HG02973 (cell line): Measurements from ENCODE around the gene CFAP157.

Experiments
- ATAC-seq: cut with Tn5 transposase; IDR thresholded peaks from one replicate; pipeline ENCODE4 v1.9.1; 2021; ENCODE audit warnings: moderate library complexity; ENCODE audit not compliant: unreplicated experiment

The CFAP157 gene

DNA sequence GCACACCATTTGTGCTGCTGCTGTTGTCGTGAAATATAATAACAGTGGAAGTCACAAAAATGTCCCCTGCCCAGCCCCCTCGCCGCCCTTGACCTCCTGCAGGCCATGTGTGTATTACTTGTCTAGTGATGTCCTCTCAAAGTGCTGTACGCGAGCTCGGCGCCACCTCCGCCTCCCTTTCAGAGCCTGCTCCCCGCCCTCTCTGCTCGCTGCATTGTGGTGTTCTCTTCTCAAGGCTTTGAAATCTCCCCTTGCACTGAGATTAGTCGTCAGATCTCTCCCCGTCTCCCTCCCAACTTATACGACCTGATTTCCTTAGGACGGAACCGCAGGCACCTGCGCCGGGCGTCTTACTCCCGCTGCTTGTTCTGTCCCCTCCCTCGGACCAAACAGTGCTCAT lies 14.7 kb upstream of the CFAP157 start:
- no peak for ATAC-seq

DNA sequence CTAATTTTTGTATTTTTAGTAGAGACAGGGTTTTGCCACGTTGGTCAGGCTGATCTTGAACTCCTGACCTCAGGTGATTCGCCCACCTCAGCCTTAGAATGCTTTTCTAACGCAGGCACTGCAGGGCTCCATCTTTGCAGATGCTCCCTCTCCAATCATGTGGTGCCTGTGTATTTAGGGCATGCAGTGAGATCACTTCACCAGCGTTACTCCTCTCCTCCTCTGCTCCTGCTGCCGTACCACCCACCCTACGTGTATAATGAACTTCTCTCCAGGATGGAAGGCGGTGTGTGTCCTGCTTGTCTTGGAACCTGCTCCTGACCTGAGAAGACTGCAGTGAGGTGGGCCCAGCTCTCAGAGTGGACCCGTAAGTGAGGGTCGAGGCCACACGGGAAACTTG lies 13.6 kb upstream of the CFAP157 start:
- no peak for ATAC-seq

DNA sequence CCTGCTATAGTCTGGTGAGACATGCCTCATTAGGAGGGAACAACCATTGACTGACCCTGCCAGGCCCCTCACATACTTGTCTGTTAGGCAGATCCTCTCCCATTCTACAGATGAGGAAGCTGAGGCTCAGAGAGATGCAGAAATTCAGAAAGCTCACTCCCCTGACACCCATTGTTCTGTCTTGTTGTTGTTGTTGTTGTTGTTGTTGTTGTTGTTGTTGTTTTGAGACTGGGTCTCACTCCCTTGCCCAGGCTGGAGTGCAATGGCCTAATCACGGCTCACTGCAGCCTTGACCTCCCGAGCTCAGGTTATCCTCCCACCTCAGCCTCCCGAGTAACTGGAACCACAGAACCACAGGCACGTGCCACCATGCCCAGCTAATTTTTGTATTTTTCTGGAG lies 13.1 kb upstream of the CFAP157 start:
- ATAC-seq, result no peak

DNA sequence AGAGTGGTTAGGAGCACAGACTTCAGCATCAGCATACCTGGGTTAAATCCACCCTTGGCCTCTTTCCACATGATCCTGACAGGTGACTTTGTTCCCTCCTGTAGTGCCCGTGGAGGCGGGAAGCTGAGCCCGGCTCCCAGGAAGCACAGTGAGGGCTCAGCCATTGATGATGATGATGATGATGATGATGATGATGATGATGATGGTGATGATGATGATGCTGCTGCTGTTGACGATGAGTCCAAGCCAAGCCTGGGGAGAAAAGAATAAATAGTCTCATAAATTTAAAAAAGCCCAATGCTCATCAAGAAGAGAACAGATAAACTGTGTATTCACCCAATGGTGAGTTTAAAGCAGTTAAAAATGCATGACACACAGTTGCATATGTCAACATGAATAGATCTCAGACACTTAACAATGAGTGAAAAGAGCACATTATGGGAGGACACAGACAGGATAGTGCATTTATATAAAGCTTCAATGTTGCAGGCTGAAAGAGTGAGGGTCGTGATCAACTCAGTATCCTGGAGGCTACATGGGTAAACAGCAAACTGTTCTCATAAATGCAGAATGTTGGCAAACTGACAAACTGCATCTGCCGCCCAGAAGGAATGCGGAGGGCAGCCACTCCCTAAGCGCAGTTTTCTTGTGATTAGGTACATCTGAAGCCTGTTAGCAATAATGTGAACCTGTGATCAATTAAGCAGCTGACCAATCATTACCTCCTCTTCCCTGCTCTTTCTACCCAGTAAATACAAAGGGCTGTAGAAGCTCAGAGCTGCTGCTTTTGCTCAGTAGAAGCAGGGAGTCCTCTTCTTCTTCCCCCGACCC lies 11.7 kb upstream of the CFAP157 start:
- no peak for ATAC-seq

DNA sequence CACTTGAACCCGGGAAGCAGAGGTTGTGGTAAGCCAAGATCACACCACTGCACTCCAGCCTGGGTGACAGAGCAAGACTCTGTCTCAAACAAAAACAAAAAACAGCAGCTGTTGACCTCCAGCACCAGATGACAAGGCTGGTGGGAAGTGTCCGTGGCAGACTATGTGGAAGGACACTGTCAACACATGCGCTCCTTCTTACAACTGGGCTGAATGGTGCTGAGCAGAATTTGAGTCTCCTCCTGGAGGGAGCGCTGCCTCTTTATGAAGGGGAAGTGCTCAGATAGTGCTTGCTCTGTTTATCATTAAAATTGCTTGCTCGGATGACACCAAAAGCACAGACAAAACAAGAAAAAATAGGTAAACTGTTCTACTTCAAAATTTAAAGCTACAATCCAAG lies 9.2 kb upstream of the CFAP157 start:
- no peak for ATAC-seq

DNA sequence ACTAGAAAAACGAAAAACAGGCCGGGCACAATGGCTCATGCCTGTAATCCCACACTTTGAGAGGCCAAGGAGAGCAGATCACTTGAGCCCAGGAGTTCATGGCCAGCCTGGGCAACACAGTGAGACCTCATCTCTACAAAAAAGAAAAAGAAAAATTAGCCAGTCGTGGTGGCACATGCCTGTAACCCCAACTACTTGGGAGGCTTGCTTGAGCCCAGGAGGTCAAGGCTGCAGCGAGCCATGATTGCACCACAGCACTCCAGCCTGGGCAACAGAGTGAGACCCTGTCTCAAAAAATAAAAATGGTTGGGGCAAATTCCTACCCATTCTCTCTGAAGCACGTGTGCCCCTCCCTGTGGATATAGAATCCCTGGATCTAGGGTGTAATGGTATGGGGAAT lies 8.4 kb upstream of the CFAP157 start:
- ATAC-seq, result no peak

DNA sequence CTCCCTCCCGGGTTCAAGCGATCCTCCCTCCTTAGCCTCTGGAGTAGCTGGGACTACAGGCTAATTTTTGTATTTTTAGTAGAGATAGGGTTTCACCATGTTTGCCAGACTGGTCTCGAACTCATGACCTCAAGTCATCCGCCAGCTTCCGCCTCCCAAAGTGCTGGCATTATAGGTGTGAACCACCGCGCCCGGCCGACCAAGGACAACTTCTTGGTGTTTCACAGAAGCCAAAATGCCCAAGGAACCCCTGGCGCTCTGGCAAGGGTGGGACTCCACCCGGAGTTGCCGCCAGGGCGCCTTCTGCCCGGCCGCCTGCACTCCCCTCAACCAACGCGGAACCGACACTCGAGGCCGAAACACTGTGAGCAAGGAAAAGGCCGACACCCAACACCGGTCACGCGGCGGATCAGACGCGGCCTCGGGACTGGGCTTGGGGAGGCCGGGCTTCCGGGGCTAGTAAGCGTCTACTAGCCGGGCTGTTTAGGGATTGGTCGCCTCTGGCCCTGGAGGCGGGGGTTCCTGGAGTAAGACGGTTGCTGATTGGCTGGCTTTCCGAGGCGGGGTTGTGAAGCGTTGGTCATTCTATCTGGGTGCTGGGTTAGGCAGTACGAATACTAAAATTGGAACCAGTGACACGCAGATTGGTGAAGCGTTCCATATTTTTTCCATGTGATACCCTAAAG lies 7.7 kb upstream of the CFAP157 start:
- peak; percentile 96 for ATAC-seq

DNA sequence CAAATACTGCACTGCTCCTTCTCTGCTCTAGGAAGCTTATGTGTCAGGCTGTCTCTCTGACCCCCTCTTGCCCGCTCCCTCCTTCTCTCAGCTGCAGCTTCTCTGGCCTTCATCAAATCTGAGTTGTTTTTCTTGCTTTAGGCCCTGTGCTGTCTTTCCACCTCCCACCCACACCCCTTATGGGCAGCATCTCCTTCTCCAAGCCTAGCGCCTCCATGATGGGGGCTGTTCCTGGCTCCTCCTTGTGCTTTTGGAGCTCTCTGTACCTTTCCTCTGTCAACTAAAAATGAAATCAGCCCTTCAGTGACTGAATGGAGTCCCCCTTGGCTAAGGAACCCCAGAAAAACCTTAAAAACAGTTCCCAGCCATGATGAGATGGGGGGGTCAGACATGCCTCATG lies 6.6 kb upstream of the CFAP157 start:
- ATAC-seq, result no peak

DNA sequence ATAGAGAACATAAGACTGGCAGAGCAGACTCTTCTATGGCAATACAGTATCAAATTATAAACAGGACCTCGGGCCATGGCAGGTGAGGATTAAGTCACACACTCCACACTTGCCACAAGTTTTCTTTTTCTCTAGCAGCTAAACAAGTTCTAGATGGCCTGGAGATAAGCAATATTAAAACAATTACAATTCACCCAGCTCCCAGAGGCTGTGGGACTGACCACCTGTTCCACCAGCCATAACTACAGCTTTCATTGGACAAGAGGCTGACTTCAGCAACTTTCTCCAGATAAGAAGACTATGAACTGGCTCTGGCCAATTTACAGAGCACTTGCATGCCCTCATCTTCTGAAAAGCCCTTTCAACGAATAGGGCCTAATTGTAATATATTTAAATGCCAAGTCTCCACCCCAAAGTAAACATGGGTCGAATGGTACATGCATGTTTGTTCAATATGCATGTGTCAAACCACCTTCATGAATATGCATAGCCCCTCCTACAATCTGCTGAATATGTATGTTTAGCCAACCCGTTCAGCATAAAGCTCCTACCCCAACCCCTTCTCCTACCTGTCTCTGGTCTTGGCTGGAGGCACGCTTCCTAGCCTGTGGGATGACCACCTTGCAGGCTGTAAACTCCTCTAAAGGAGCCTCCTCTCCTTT lies 6.1 kb upstream of the CFAP157 start:
- no peak for ATAC-seq

DNA sequence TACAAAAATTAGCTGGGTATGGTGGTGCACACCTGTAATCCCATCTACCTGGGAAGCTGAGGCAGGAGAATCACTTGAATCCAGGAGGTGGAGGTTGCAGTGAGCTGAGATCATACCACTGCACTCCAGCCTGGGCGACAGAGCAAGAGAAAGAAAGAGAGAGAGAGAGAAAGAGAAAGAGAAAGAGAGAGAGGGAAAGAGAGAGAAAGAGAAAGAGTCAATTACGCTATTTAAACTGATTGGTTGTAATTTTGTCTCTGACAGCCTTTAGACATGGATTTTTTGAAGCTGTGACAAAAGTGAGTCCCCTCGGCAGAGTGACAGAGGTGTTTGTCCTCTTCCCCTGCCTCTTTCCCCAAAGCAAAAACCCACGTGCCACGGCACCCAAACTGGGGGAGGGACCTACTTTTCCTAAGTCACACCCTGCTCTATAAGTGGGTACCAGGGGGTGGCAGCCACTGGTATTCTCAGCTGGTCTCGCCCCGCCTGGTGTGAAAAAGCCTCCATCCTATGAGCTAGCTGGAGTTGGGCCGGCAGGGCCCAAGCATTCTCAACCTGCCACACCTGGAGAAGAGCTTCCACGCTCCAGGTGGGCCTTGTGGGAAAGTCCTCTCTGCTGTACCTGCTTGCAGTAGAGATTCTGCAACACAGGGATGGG lies 3.4 kb upstream of the CFAP157 start:
- no peak for ATAC-seq

DNA sequence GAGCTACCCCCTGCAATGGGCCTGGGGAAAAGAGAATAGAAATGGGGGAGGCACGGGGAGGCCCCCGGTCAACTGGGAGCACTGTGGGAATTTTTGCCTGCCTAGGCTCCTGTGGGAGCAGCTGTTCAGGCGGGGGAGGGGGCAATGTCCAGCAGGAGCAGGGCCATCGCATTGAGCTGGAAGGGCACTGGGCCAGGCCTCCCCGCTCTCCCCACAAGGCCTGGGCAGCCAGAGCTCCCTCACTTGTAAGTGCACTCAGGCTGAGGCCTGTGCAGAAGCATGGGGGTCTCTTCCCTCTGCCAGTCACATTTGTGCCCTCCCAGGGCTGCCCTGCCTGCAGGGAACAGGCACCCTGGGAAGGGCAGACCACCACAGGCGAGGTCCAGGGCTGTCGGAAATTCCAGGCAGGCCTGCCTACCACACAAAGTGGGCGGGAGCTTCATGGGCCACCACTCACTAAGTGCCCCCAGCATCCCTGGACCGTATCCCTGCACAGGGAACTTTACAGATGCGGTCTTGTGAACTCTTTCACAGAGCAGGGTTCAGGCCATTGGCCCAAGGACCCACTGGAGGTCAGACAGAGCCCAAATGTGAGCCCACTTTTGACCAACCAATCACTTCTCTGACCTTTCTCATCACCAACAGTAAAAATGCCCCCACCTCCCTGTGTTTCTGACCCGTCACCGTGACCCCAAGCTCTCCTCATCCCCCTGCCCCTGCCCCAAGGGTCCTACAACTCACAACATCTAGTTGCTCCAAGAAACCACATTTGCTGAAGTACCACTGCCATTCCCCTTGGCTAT lies 1.0 kb upstream of the CFAP157 start:
- ATAC-seq, result no peak

DNA sequence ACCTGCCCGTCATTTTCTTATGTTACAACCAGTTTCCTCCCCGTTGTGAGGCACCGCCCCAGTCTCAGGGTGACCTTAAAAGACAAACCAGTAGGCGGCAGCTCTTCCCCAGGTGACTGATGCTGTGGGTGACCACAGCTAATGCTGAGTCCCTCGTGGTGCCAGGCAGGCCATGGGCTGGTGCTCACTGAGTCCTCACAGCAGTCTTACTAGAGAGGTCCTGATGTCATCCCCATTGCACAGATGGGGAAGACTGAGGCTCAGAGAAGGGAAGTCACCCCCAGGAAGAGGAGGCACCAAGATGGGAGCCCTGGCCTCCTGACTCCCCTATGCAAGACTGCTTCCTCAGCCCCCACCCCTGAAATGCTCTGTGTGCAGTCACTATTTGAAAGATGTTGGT lies 978 bp downstream of the CFAP157 start:
- no peak for ATAC-seq

DNA sequence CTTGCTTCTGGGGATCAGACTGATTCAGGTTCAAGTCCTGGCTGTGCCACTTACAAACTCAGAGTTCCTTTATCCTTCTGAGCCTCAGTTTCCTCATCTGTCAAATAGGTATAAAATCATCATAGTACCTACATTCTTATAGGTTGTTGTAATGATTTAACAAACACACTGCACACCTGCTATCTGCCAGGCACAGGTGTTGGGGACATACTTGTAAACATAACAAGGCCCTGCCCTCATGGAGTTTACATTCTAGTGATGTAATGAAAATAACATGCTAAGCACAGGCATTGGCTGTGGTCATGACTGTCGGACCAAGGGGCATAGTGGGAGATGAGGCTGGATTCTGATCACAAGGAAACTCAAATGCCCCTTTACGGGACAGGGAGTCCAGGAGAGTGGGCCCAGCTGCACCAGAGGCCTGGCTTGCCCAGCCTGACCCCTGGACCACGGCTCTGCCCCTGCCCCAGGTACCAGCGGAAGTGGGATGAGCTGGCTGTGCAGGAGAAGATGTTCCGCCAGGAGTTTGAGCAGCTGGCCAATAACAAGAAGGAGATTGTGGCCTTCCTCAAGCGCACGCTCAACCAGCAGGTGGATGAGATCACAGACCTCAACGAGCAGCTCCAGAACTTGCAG lies 2.3 kb downstream of the CFAP157 start:
- no peak for ATAC-seq

DNA sequence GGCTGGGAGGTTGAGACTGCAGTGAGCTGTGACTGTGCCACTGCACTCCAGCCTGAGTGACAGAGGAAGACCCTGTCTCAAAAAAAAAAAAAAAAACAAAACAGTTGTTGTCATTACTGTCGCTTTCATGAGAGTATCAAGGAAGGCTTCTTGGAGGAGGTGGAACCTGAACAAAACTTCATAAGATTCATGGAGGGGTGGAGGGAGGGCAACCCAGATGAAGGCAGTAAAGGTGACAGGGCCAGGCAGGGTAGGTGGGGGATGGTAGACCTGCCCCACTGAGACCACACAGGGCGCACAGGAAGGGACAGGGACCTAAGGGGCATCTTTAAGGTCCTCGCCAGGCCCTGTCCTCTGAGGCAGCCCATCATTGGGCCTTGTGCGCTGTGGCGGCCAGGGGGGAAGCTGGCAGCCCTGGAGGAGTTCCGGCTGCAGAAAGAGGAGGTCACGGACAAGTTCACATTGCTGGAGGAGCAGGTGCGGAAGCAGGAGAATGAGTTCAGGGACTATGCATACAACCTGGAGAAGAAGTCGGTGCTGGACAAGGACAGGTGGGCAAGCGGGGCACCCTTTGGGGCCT lies 3.5 kb downstream of the CFAP157 start:
- ATAC-seq, result no peak

DNA sequence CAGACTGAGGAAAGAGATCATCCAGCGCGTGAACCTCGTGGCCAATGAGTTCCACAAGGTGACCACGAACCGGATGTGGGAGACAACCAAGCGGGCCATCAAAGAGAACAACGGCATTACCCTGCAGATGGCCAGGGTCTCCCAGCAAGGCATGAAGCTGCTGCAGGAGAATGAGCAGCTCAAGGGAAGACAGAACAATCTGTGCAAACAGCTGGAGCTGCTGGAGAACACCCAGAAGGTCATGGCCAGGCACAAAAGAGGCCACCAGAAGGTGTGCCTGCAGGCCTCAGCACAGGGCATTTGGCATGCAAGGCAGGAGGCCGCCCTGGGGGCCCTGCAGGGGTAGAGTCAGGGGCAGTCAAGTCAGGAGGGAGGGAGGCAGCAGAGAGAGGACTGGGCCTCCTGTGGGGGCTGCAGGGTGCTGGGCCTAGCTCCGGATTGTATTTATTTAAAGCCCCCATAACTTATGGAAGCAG lies 4.5 kb downstream of the CFAP157 start:
- ATAC-seq, result no peak

DNA sequence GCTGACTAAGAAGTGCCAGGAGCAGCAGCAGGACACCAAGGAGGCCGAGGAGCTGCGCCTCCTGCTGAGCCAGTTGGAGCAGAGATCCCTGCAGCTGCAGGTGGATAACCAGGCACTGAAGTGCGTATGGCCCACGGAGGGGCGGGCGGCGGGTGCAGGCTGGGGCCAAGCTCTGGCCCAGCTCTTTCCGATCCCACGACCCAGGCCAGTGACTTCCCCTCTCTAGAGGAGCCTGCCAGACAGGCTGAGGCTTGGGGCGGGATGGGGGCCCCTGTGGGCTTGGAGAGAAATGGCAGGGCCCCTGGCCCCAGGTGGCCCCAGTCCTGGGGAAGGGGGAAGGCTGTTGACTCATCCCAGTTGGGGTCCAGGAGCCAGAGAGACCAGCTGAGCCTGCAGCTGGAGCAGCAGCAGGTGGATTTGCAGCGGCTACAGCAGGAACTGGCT lies 5.1 kb downstream of the CFAP157 start:
- no peak for ATAC-seq

DNA sequence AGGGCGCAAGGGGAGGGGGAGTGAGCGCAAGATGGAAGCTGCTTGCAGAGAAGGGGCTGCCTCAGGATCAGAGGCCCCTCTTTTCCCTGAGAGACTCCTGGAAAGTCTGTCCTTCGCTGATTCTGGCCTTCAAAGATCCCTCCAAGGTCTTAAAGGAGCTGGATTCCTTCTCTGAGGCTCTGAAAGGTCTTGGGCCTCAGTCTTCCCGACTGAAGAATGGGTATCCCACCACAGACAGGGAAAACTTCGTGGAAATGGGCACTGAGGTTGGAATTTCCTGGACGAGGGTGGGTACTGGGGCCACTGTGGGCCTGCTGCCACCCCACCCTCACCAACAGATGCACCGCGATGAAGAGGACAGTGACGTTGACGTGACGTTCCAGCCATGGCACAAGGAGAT lies 5.6 kb downstream of the CFAP157 start:
- ATAC-seq, result no peak

DNA sequence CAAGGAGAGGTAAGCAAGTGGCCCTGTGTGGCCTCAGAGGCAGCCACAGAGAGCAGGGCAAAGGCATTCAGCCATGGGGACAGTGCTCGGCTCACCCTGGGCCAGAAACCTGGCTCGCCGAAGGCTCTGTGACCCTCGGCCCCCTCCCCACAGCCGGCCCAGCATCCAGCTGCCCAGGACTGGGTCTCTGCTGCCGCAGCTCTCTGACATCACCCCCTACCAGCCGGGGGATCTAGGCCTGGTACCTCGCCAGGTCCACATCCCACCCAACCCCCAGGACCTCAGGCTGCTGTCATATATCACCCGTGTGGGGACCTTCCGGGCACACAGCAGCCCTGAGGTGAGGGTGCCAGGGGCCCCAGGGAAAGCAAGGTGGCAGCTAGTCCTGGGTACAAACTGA lies 6.1 kb downstream of the CFAP157 start:
- ATAC-seq, result no peak

DNA sequence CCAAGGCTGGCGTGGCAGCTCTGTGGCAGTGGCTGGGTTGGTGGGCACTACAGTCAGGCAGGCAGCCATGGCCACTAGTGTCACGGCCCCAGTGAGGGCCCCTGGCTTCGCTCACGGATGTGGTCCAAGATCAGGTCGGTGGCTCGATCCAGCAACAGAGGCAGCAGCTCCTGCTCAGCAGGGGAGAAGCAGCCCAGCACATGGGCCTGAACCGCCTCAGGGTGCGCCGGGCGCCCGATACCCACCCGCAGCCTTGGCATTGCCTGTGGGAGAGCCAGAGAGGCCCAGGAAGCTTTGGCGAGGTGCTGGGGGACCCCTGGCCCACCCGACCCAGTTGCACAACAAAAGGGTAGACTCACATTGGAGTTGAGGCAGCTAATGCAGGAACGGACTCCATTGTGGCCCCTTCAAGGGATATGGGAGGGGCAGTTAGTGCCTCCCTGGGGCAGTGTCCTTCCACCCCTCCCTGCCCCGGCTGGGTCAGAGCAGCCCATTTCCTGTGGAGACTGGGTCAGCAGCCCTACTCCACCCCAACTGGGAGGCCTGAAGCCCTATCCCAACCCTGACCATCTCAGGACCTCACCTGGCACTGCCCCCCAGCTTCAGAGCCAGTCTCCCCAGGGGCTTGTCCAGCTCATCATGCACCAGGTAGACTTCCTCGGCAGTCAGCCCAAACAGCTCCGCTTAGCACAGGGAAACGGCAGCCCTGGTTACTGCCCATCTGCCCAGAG lies 7.4 kb downstream of the CFAP157 start:
- no peak for ATAC-seq
